NCI-H345 (cell line): Measurements from ENCODE around the gene BAMBI.

Experiments used
- DNase-seq: peaks from one replicate; lab custom pipeline; 2025; lab: John Stamatoyannopoulos, UW

Gene BAMBI

GRCh38 chr10:28705472-28705871 is 28.2 kb downstream of the BAMBI start:
- no peak for DNase-seq

GRCh38 chr10:28709001-28709710 is 31.8 kb downstream of the BAMBI start:
- DNase-seq = no peak

GRCh38 chr10:28710202-28710886 is 33.0 kb downstream of the BAMBI start:
- DNase-seq = no peak

- no peak for DNase-seq
Measured at GRCh38 chr10:28711041-28711440, 33.7 kb downstream of the BAMBI start.

DNA sequence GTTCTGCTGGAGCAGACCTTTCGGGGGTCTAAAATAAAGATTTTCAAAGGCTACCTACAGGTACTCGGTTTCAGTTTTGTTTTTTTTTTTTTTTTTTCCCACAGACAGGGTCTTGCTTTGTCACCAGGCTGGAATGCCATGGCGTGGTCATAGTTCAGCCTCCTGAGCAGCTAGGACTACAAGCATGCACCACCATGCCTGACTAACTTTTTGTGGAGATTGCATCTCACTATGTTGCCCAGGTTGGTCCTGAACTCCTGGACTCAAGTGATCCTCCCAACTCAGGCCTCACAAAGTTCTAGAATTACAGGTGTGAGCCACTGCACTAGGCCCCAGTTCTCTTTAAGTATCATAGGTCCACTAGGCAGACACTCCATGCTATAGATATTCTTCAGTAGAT is 34.5 kb downstream of the BAMBI start:
- DNase-seq = no peak

GRCh38 chr10:28713626-28714352 is 36.5 kb downstream of the BAMBI start:
- DNase-seq = no peak

- no peak for DNase-seq
Measured at GRCh38 chr10:28714401-28715053, 37.2 kb downstream of the BAMBI start.

GRCh38 chr10:28715246-28715645 is 37.9 kb downstream of the BAMBI start:
- DNase-seq = no peak

GRCh38 chr10:28715757-28716156 is 38.4 kb downstream of the BAMBI start:
- no peak for DNase-seq

GRCh38 chr10:28716748-28717147 is 39.4 kb downstream of the BAMBI start:
- no peak for DNase-seq

- no peak for DNase-seq
Measured at GRCh38 chr10:28717656-28718201, 40.4 kb downstream of the BAMBI start.

DNA sequence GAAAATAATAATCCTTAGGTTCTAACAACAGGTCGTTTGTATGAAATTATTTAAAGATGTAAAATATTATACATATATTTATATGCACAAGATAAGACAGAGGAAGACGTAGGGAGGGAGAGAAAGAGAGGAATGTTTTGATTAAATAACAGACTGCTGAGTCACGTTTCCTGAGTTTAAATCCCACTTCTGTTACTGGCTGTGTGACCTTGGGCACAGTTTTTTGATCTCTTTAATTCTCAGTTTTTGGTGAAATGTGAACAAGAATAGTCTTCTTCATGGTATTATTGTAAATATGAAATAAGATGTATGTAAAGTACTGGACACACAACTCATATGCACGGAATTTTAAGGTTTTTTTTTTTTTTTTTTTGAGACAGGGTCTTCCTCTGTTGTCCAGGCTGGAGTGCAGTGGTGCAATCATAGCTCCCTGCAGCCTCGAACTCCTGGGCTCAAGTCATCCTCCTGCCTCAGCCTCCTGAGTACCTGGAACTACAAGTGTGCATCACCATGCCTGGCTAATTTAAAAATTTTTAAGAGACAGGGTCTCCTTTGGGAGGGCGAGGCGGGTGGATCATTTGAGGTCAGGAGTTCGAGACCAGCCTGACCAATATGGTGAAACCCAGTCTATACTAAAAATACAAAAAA is 42.6 kb downstream of the BAMBI start:
- no peak for DNase-seq

DNA sequence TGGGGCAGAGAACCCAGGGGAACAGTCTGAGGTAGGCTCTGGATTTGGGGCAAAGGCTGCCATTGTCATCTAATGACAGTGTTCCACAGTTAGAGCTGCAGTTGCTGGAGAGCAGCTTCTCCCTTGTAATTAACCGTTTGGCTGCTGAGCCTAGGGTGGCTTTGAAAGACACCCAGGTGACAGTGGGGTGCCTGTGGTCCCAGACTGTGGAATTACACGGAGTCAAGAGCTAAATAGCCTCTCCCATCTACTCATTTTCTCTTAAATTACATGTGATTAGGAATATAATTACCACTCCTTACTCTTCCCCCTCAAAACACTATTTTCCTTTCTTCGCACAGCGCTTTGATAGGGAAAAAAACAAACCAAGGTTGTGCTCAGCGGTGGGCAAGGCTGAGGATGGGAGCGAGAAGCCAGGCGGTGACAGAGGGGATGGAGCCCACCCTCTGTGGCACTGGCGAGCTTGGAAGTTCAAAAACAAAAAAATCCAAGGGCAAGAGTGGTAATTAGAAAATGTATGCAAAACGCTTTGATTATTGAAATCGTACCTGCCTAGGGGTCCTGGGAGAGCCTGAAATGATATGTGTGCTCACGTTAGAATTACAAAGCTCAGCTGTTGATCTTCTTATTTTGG is 44.1 kb downstream of the BAMBI start:
- no peak for DNase-seq

DNA sequence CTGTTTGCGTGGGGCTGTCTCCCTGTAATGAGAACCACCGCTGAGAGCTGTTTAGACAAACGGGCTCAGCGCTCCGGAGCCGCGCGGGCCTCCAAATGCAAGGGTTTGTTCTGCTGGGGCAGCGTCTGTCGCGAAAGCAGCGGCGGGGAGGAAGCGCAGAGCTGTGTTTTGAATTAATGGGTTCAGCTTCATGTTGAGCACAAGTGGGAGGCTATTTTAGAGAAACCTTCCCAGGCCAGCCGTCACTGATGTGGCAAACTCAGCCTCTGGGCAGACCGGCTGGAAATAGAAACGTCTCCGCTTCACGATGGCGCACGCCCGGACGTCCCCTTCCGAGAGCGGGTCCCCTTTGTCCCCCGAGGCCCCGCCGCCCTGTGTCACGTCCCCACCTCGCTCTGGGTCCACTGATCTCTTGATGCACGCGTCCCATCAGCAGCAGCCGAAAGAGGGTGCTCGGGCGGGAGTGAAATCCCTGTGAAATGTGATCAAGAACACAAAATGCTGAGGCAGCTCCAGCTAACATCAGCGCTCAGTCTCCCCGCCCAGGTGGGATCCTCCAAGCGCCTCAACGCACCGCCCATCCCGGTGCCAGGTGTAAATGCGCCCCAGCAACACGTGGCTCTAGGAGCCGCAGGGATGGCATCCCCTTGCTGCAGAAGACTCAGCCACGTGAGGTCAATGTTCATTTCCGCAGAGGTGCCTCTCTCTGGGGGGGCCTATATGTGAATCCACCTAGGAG is 44.9 kb downstream of the BAMBI start:
- DNase-seq = peak; percentile 67

DNA sequence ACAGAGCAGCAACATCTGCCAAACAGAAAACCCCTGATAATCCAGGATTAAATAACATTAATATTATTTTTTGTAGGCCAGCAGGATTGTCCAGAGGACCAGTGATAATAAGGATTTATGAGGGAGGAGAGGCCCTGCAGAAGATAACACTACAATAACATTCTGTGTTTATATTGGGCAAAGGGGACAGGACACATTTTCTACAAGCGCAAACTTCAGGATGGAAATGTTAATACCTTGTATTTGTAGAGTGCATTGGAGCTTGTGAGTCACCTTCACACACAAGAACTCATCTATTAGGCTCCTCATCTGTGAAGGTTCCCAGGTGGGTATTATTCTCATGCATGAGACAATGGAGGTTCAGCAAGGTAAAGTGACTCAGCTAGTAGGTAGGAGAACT is 51.0 kb downstream of the BAMBI start:
- DNase-seq = no peak

- no peak for DNase-seq
Measured at GRCh38 chr10:28730031-28730778, 52.9 kb downstream of the BAMBI start.

DNA sequence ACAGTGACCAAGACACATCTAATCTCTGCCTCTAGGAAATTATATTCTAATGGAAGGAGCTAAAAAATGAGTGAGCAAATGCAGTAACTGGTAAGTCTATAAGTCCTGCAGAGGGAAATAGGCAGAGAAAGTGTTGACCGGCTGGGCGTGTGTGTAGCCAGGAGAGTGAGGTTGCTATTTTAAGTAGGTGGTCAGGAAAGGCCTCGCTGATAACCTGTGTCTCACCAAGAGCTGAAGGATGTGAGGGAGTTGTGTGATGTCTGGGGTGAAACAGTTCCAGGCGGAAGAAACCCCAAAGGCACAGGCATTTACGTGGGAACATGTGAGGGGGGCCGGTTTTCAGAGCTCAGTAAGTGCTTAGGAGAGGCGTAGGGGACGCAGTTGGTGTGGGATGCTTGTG is 54.8 kb downstream of the BAMBI start:
- no peak for DNase-seq
